Testis (tissue), 3 donors: Measurements from ENCODE around the gene AJUBA. TPM values are rescaled to one million over a fixed set of nuclear protein-coding genes. Genes with fewer than 3 reads are reported as not detected.

Experiments
- DNase-seq: peaks from one replicate; pipeline ENCODE4 v3.0.0-alpha.2; 2019
- H3K27ac ChIP-seq, 2 donors: fragments of 200-600 bp; sonication (generic); one replicate each; pipeline ENCODE4 v1.5.1; 2019
- H3K27me3 ChIP-seq: fragments of 200-600 bp; sonication (generic); one replicate; pipeline ENCODE4 v1.5.1; 2019
- H3K36me3 ChIP-seq: fragments of 200-600 bp; sonication (generic); one replicate; pipeline ENCODE4 v1.5.1; 2017; ENCODE audit warnings: low read depth; ENCODE audit errors: missing control alignments
- H3K4me1 ChIP-seq: fragments of 200-600 bp; sonication (generic); one replicate; pipeline ENCODE4 v1.5.1; 2019
- H3K4me3 ChIP-seq, 2 donors: fragments of 200-600 bp; sonication (generic); one replicate each; pipeline ENCODE4 v1.5.1; 2017 to 2019
- H3K9me3 ChIP-seq: fragments of 200-600 bp; sonication (generic); one replicate; pipeline ENCODE4 v1.5.1; 2017
- POLR2A ChIP-seq: fragments of 450-650 bp; IDR thresholded peaks from one replicate; pipeline ENCODE4 v1.6.1; 2017; ENCODE audit warnings: antibody characterized with exemption, mild to moderate bottlenecking, moderate library complexity
- WGBS, 2 donors: methylation state at CpG; one replicate each; pipeline ENCODE4 v1.1.5; 2018; 5-methylcytosine and 5-hydroxymethylcytosine counted together
- intact Hi-C: fragments of 100-400 bp; cut with DNase I; formaldehyde crosslinking; loops from one replicate; pipeline ENCODE4 v1.15.1; 2023; ENCODE audit warnings: low total_unique reads
- polyA plus RNA-seq: library from polyadenylated mRNA; stranded (reverse); fragments of 350-450 nt; fragmentation: Illumina TruSeq; extraction: RNeasy Lipid Tissue Mini Kit (QIAGEN cat#74804); gene quantifications from one replicate; pipeline ENCODE4 v1.2.3, GENCODE V29; 2014; ENCODE audit warnings: low read depth, low replicate concordance; ENCODE audit not compliant: insufficient read depth
- total RNA-seq, 2 donors: library from RNA; depleted of rRNA; stranded (reverse); fragments of >200 nt; gene quantifications; one replicate each; pipeline ENCODE4 v1.2.3, GENCODE V29; 2016
- TF ChIP-seq, protein P1 (sequence below), 3 experiments: fragments of 450-650 bp in 2 of 3; fragments of 200-600 bp in 1 of 3; sonication (generic) in 1 of 3; IDR thresholded peaks; one replicate each; pipeline ENCODE4 v1.5.1; 2016 to 2019; ENCODE audit warnings: antibody characterized with exemption in 3 of 3, mild to moderate bottlenecking in 2 of 3, moderate library complexity in 1 of 3

AJUBA gene
- total and polyA plus RNA-seq, 3 donors from 2014 or later = 11.3 to 12.8 (median 11.9) TPM

DNA sequence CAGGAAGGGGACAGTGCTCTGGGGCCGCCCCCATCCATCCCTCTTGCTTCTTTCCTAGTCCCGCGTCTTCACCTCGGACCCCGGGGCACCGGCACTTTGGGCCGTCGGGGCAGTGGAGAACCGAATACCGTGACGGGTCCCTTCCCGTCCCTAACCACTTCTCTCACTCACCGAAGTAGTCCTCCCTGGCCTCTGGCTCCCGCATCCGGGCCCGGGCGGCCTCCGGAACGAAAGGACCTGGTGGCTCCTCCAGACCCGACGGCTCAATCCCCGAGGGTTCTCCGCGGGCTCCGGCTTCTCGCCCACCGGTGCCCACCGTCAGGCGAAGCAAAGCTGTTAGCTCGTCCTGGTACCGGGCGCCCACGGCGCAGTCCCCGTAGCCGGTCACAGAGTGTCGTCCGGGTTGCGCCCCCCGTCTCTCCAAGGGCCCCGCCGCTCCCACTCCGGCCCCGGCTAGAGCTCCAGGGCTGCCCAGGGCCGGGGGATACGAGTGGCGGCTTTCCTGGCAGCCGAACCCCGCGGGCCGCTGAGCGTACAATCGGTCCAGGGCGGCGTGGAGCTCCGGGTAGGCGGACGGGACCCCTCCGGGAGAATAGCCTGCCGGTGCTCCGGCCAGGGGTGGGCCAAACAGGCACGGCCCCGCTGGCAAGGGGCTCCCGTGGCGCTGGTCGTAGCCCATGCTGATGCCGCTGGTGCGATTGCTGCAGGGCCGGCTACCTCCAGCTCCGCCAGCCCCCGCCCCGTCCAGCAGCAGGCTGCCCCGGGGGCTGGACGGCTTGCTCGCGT is 1.1 kb downstream of the AJUBA start:
- TF ChIP-seq, protein P1, sequence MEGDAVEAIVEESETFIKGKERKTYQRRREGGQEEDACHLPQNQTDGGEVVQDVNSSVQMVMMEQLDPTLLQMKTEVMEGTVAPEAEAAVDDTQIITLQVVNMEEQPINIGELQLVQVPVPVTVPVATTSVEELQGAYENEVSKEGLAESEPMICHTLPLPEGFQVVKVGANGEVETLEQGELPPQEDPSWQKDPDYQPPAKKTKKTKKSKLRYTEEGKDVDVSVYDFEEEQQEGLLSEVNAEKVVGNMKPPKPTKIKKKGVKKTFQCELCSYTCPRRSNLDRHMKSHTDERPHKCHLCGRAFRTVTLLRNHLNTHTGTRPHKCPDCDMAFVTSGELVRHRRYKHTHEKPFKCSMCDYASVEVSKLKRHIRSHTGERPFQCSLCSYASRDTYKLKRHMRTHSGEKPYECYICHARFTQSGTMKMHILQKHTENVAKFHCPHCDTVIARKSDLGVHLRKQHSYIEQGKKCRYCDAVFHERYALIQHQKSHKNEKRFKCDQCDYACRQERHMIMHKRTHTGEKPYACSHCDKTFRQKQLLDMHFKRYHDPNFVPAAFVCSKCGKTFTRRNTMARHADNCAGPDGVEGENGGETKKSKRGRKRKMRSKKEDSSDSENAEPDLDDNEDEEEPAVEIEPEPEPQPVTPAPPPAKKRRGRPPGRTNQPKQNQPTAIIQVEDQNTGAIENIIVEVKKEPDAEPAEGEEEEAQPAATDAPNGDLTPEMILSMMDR (IDR thresholded peaks at IDR 0.05) = no peak
- TF ChIP-seq POLR2A = no peak
- Histone ChIP-seq H3K27me3 (no peaks in the 10 kb centered on the region), H3K36me3 (no peaks in the 10 kb centered on the region), H3K4me3 (peak overlapping the region; percentile 63 to 75), H3K4me1 (peaks cover 14% of the 10 kb centered on the region), H3K27ac (peak overlapping the region; percentile 36 to 75), H3K9me3 (no peaks in the 10 kb centered on the region)
- intact Hi-C loops = no loop called here
- 2% methylated on average over 10 to 53 of the region's 76 CpGs for WGBS, 2 donors
- DNase-seq = no peak

DNA sequence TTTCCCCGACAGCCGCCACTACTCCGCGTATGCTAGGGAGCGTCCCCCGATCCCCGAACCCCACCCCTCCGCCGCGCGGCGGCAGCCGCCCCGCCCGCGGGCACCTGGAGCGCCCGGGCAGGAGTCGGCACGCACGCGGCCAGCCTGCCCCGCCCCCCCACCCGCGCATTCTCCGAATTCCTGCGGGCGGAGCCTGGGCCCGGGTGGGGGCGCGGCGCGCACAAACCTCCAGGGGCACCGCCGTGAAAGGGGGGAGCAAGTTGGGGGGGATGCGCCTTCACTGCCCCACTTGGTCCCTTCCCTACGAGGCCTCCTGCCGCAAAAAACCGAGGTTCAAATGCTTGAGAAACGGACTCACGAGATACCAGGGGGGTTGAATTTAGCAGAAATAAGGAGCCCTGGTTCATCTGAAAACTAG is 1.7 kb downstream of the AJUBA start:
- H3K9me3 ChIP-seq = no peaks in the 10 kb centered on the region
- no peaks in the 10 kb centered on the region for H3K36me3 ChIP-seq
- WGBS, 2 donors = 2 to 5% methylated on average over 10 to 34 of the region's 41 CpGs
- peak overlapping the region in 1 of 2 donors; percentile 12 for H3K27ac ChIP-seq
- peaks cover 14% of the 10 kb centered on the region for H3K4me1 ChIP-seq
- DNase-seq = no peak
- intact Hi-C loops = no loop called here
- H3K27me3 ChIP-seq = no peaks in the 10 kb centered on the region
- peak overlapping the region; percentile 63 to 75 for H3K4me3 ChIP-seq
- TF ChIP-seq, protein P1 (IDR thresholded peaks at IDR 0.05) = no peak
- no peak for TF ChIP-seq POLR2A

DNA sequence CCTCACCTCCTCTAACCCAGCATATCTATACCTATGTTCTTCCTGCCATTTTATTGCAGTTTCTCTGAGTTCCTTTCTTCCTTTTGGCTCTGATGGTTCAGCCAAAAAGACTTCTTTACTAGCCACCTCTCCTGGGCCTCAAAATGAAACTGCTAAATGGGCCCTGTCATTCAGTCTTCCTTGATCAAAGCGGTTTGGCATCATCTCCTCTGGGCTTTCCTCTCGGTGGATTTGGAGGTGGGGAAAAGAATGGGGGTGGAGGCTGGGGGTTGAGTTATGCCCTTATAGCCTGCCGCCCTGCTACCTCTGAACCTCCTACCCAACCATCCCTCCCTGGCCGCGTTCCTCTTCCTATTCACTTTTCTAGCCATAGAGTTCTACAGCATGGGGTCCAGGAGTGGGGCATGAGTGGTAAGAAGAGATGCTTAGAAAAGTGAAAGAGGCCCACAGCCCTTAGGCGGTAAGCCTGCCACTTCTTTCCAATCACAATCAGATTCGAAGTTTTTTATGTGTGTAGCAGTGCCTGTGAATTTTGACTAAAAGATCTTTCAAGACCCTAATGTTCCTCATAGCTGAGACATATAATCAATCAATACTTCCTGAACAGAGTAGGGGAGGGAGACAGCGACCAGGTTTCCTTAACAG is 2.5 kb downstream of the AJUBA start:
- WGBS, 2 donors = 43 to 55% methylated on average over 8 of the region's 8 CpGs
- intact Hi-C loops = no loop called here
- DNase-seq = no peak
- Histone ChIP-seq H3K27ac (peak overlapping the region in 1 of 2 donors; percentile 12), H3K9me3 (no peaks in the 10 kb centered on the region), H3K27me3 (no peaks in the 10 kb centered on the region), H3K36me3 (no peaks in the 10 kb centered on the region), H3K4me3 (no peak overlapping the region), H3K4me1 (peaks cover 14% of the 10 kb centered on the region)
- no peak for TF ChIP-seq POLR2A
- TF ChIP-seq, protein P1 (IDR thresholded peaks at IDR 0.05) = no peak

DNA sequence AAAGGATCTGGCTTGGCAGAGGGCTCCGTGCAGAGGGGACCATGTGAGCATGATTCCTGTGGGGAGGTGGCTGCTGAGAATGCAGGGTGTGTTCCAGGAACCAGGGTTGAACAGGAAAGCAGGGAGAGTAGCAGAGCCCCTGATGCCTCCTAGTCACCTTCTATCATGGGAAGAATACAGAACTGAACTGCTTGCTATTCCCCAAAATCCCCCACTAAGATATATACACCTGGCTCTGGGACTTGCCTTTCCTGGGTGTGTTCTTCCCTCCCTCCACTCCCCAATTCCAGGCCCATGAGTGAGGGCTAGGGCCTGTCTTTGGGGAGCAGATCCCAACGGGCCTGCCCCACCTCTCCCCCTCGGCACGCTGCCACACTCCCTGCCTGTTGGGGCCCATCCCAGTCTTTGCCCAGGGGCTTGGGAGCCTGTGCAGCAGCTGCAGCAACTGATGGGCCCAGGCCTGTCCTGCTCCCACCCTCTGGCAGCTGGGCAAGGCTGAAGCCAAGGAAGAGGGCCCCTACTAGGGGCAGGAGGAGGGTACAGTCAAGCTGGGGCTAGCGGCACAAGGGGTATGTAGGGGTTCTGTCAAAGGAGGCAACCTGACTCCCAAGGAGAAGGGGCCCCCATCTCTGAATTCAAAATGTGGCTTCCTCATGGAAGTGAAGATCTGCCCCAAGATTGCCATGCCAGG is 3.2 kb downstream of the AJUBA start:
- Histone ChIP-seq H3K4me1 (peaks cover 14% of the 10 kb centered on the region), H3K9me3 (no peaks in the 10 kb centered on the region), H3K27ac (no peak overlapping the region), H3K36me3 (no peaks in the 10 kb centered on the region), H3K27me3 (no peaks in the 10 kb centered on the region), H3K4me3 (no peak overlapping the region)
- intact Hi-C loops = no loop called here
- DNase-seq = no peak
- WGBS, 2 donors = 61 to 68% methylated on average over 5 of the region's 5 CpGs
- TF ChIP-seq POLR2A = no peak
- TF ChIP-seq, protein P1 (IDR thresholded peaks at IDR 0.05) = no peak
